Measurements from ENCODE around the gene DHX16.
"Not testable (repeated sequence)": the region's sequence is repeated elsewhere in the genome, so short reads cannot be mapped to it uniquely, and the experiment has no call there.

DHX16 gene

DNA sequence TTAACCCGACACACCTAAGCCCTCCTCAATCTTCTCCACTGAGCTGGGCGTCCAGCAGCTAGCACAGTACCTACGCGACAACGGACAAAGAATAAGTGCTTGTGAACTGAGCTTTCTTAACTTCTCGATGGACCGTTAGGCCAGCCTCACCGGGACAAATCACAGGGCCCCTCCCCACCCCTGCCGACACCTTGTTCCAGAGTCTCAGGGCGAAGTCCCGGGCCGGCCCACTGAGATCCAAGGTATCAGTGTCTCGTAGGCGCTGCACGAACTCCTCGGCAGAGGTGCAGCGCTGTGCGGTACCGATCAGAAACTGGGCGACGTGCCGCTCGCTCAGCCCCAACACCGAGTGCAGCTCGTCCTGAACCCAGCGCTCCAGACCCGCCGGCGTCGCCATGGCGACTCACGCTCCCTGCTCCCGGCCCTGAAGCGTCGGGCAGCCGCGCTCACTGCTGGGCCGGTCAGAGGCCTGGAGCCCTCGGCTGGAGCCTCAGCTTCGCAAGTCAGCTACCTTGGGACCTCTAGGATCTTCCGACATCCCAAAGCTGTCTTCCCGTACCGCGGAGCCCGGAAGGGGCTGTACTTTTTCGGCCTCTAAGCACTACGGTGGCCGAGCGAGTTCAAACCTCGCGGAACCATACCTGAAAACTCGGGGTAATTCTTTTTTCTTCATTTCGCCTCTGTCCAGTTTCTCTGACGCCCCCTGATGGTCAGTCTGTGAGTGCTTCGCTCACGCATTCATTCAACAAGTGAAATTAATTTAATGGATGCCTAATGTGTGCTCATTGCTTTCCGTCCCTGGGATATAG, at the start of gene DHX16:
Gene DHX16 (minus strand): TSS at position 562 of the 809 bp plus-strand sequence. CDS start 165 bp downstream, at position 397.
- peak; percentile 89 for DNase-seq

DNA sequence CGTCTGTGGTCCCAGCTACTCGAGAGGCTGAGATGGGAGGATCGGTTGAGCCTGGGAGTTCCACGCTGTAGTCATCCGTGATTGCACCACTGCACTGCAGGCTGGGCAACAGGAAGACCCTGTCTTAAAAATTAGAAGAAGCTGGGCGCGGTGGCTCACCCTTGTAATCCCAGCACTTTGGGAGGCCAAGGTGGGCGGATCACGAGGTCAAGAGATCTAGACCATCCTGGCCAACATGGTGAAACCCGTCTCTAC, 49.1 kb upstream of the DHX16 start:
- not testable (repeated sequence) for DNase-seq

- peak; percentile 94 for DNase-seq
Measured at GRCh38 chr6:30721198-30722024, 48.6 kb upstream of the DHX16 start.

DNA sequence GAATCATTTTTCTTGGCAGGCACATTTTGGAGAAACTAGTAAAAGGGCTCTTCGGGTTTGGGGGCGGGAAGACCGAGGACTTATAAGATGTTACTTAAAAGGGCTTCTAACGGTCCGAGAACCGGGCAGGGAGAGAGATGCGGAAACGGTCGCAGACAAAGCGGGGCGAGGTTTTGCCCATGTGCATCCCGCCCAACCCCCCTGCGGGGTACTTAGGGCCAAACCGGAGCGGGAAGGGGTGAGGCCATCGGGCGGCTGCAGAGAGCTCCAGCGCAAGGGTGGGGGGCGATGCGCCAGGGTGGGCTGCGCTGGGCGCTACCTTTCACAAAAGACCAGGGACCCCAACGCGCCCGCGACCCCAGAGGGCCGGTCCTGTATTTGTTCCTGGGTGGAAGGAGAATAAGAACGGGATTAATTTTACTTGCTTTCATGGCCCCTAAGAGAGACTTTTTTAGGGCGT, 48.0 kb upstream of the DHX16 start:
- DNase-seq: peak; percentile 77

DNA sequence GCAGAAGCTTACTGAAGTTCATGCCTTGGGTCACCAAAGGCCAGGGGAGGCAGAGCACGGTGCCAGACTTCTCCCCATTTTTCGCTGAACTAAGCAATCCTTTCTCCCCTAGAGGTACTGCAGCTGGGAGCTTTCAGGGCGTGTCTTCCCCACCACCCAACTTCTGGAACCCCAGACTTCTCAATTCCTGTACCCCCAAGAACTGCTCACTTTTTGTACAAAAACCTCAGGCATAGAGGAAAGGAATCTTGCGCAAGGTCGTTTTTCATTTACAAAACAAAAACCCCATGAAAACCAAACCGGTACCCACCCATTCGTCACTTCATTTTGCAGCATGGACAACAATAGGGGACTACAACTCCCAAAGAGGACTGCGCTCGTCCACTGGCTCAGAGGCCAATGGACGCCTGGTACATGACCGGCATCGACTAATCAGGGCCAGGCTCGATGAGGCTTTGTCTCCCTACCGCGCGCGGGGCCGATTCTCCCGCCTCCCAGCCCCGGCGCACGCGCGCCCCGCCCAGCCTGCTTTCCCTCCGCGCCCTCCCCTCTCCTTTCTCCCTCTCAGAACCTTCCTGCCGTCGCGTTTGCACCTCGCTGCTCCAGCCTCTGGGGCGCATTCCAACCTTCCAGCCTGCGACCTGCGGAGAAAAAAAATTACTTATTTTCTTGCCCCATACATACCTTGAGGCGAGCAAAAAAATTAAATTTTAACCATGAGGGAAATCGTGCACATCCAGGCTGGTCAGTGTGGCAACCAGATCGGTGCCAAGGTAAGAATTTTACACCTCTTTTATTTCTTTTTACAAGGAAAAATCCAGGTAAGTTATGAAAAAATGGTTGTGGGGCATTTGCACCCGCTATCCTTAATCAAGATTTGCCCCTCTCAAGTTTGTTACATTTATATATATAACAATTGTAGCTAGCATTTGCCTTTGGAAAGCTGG, 47.3 kb upstream of the DHX16 start, which contains the start of gene TUBB:
Gene TUBB (plus strand): TSS at position 562 of the 947 bp plus-strand sequence. CDS start 155 bp downstream, at position 717.
- peak; percentile 96 for DNase-seq

DNA sequence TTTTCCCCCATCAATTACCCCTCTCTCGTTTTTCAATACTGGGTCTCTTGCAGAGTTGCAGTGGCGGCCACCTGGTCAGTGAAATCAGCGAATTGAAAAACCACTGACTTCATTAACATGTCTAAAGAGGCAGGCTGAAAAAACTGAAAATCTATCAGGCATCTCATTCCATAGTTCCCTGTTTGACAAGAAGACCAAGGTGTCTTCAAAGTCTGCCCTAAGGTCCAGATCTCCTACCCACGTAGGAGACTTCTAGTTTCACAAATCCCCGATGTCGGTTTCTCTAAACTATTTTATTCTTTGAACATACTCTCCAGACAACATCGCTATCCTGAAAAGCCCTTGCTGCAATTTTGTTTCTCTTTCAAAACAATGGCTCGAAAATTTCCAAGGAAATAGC, 46.5 kb upstream of the DHX16 start:
- DNase-seq: no peak

DNA sequence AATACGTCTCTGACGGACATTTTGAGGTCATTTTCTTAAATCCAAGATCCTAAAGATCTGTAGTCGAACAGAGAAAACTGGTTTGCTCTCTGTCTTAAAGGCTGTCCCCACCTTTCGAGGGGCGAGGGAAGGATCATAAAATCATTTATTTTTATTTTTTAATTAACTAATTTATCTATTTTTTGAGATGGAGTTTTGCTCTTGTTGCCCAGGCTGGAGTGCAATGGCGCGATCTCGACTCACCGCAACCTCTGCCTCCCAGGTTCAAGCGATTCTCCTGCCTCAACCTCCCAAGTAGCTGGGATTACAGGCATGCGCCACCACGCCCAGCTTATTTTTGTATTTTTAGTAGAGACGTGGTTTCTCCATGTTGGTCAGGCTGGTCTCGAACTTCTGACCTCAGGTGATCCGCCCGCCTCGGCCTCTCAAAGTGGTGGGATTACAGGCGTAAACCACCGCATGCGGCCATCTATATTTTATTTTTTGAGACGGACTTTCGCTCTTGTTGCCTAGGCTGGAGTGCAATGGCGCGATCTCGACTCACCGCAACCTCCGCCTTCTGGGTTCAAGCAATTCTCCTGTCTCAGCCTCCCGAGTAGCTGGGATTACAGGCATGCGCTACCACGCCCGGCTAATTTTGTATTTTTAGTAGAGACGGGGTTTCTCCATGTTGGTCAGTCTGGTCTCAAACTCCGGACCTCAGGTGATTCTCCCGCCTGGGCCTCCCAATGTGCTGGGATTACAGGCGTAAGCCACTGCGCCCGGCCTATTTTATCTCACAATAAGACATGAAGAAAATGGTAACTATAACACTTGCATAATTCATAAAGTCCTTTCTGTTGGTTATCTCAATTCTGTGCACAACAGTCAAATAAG, 45.3 kb upstream of the DHX16 start:
- DNase-seq: not testable (repeated sequence)

GRCh38 chr6:30717129-30717844, 44.5 kb upstream of the DHX16 start, which contains the start of gene MDC1:
Gene MDC1 (minus strand): TSS chr6:30717281. CDS start chr6:30715175, 2,106 bp downstream.
- DNase-seq: peak; percentile 100

DNA sequence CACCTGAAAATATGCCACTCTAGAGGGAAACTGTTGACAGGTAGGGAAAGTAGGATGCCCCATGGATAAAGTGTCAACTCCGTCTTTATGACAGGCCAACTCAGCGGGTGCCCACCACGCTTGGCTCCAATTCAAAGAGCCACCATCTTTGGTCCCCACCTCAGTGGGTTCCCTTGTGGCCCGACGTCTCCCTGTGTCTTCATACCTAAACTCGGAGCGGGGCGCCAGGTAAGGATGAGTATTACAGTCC, 44.0 kb upstream of the DHX16 start:
- no peak for DNase-seq

GRCh38 chr6:30714263-30714662, 41.5 kb upstream of the DHX16 start:
- no peak for DNase-seq

DNA sequence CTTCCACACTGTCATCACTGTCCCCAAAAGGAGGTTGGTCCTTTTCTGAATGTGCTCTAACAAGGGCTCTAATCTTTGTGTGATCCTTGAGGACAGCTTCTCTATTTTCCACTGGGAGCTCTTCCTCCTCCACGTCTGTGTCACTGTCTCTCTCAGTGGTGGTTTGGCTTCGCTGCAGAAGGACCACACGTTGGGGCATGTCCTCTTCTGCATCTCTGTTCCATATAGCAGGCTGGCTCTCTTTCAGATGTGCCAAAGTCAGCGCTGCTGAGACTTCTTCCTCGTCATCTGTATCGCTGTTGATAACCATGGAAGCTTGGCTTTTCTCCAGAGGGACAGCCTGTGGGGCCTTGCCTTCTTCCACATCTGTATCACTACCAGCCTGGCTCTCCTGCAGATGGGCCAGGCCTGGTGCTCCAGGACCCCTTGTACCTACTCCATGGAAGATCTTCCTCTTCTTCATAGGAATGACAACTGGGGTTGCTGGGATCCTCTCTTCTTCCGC, 39.7 kb upstream of the DHX16 start:
- no peak for DNase-seq

GRCh38 chr6:30711758-30712380, 39.1 kb upstream of the DHX16 start:
- no peak for DNase-seq

DNA sequence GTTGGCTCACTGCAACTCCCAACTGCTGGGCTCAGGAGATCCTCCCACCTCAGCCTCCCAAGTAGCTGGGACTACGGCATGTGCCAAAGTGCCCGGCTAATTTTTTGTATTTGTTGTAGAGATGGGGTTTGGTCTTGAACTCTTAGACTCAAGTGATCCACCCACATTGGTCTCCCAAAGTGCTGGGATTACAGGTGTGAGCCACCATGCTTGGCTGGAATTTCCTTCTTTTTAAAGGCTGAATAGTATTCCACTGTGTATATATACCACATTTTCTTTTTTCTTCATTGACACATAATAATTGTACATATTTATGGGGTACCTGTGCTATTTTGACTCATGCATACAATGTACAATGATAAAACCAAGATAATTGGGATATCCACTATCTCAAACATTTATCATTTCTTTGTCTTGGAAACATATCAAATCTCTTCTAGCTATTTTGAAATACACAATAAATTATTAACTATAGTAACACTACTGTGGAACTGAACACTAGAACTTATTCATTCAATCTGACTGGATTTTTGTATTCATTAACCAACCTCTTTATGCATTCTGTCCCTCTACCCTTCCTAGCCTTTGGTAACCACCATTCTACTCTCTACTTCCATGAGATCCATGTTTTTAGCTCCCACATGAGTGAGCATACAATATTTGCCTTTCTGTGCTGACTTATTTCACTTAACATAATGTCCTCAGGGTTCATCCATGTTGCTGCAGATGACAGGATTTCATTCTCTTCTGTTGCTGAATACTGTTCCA, 36.5 kb upstream of the DHX16 start:
- DNase-seq: no peak

DNA sequence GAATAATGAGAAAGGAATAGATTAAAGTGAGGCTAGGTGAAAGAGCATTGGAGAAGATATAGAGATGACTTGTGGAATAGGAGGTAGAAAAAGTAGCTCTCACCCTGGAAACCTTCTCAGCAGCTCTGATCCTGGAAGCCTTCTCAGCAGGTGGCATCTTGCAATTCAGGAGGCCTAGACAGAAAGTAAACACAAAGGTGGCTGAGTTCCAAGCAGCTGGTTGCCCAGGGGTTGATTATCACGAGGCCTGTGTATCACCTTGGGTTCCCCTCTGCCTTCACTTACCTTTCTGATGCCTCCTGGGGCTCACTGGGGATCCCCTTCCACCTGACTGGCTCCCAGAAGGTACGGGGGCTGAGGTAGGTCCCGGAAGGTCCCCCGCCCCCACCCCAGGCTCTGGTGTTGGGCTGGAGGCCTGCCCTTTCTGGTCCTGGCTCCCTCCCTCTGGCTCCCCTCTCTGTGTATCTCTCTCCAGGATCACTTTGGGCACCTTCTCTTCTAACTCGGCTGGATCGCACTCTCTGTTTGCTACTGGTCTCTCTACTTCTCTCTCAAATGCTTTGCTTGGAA, 34.6 kb upstream of the DHX16 start:
- DNase-seq: no peak

- no peak for DNase-seq
Measured at GRCh38 chr6:30705620-30706019, 32.8 kb upstream of the DHX16 start.

DNA sequence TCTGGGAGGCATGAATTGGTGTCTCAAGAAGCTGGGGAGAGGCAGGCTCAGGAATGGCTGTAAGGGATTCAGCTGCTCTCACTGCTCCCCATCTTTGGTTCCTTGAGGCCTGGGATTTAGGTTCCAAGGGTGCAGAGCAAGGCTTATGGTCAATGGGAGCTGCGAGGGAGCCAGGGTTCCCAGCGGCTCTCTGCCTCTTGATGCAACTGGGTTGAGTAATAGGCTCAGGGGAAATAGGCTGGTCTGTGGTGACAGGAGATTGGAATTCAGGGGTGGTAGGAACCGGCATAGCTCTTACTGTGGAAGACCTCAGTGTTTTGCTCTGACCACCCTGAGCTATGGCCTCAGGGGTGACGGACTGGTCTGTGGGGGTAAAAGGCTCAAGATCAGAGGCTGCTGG, 31.0 kb upstream of the DHX16 start:
- no peak for DNase-seq

DNA sequence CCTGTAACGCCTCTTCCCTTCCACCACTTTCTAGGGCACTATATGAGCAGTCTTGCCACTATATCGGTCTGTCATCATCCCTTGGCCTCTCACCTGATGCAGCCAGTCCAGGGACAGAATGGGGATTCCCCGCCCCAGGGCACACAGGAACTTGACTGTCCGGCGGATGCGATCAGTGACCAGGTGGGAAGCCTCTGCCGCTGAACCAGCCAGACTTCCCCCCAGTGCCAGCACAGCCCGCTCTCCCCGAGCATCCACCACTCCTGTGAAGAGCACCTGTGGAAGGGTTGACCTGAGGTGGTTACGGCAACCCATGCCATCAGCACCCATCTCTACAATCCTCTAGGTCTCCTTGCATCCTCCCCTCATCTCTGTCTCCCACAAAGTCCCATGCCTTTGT, 30.2 kb upstream of the DHX16 start:
- no peak for DNase-seq

GRCh38 chr6:30700340-30700739, 27.5 kb upstream of the DHX16 start:
- DNase-seq: no peak

DNA sequence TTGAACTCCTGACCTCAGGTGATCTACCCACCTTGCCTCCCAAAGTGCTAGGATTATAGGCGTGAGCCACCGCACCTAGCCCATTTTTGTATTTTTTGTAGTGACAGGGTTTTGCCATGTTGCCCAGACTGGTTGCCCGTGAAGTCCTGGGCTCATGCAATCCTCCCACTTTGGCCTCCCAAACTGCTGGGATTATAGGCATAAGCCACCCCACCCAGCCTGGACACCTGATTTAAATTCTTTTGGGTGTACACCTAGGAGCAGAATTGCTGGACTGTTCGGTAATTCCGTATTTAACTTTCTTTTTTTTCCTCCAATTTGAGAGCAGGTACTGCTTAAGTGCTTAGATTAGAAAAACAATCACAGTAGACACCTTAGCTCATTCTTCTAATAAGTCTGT, 23.6 kb upstream of the DHX16 start:
- DNase-seq: no peak

All from stimulated activated CD4-positive, alpha-beta T cell treated with anti-CD3 and anti-CD28 coated beads, Interleukin-1b, Interleukin-23, amount 100 ng/mL, for 48 hours (primary cell).